HG02852 (cell line): ENCODE data around the gene MCCC1.
A peak's percentile ranks its signal among the peaks of the same experiment; 100 is the strongest.

ENCODE experiments used
- ATAC-seq: cut with Tn5 transposase; IDR thresholded peaks from one replicate; pipeline ENCODE4 v1.9.1; 2021; ENCODE audit warnings: mild to moderate bottlenecking, moderate library complexity; ENCODE audit not compliant: unreplicated experiment

Gene MCCC1

GRCh38 chr3:182989566-182989965 is 109.7 kb downstream of the MCCC1 start:
- no peak for ATAC-seq

- ATAC-seq: no peak
Observed at GRCh38 chr3:182986021-182986420, 113.3 kb downstream of the MCCC1 start.

- no peak for ATAC-seq
Observed at GRCh38 chr3:182983876-182984275, 115.4 kb downstream of the MCCC1 start.

- no peak for ATAC-seq
Observed at GRCh38 chr3:182981038-182981380, 118.3 kb downstream of the MCCC1 start.

- peak; percentile 90 for ATAC-seq
Observed at GRCh38 chr3:182980204-182981037, 118.9 kb downstream of the MCCC1 start, which contains the start of gene DCUN1D1. Gene DCUN1D1 (minus strand): TSS chr3:182980538. CDS start chr3:182980489, 49 bp downstream.

- peak; percentile 8 for ATAC-seq
Observed at GRCh38 chr3:182979674-182980191, 119.6 kb downstream of the MCCC1 start.

- no peak for ATAC-seq
Observed at GRCh38 chr3:182979103-182979673, 120.1 kb downstream of the MCCC1 start.

GRCh38 chr3:182978387-182978786 is 120.9 kb downstream of the MCCC1 start:
- no peak for ATAC-seq

GRCh38 chr3:182973047-182973446 is 126.2 kb downstream of the MCCC1 start:
- no peak for ATAC-seq

- ATAC-seq: no peak
Observed at GRCh38 chr3:182972387-182972786, 126.9 kb downstream of the MCCC1 start.

GRCh38 chr3:182971637-182972036 is 127.7 kb downstream of the MCCC1 start:
- ATAC-seq: no peak

- ATAC-seq: no peak
Observed at GRCh38 chr3:182970811-182971418, 128.4 kb downstream of the MCCC1 start.

- ATAC-seq: no peak
Observed at GRCh38 chr3:182969853-182970252, 129.4 kb downstream of the MCCC1 start.

GRCh38 chr3:182969277-182969676 is 130.0 kb downstream of the MCCC1 start:
- no peak for ATAC-seq

- ATAC-seq: peak; percentile 70
Observed at GRCh38 chr3:182967218-182968204, 131.8 kb downstream of the MCCC1 start.

- no peak for ATAC-seq
Observed at GRCh38 chr3:182965861-182966366, 133.4 kb downstream of the MCCC1 start.
